ENCODE data around the gene IL18R1. TPM values are rescaled to one million over a fixed set of nuclear protein-coding genes. Genes with fewer than 3 reads are reported as not detected.

The IL18R1 gene
- total and polyA plus RNA-seq, 2 donors (not counting 3 experiments of a cell fraction or from before 2014, with no cell fraction given): 2.9 to 3.6 TPM

- H3K27ac ChIP-seq (ENCODE audit: insufficient read depth, low read depth, low read length): no peak overlapping the region
- no peaks in the 10 kb centered on the region for H4K20me1 ChIP-seq (replicated peaks; ENCODE audit: control insufficient read depth, extremely low read depth, insufficient read depth, low read length)
- H3K4me2 ChIP-seq (ENCODE audit: insufficient read depth, low read length): no peak overlapping the region
- no peak for DNase-seq (ENCODE audit: low read depth, low spot score)
- H3K9me1 ChIP-seq (replicated peaks; ENCODE audit: control insufficient read depth, extremely low read depth, insufficient read depth, low read length): no peaks in the 10 kb centered on the region
- CTCF ChIA-PET: interaction anchor here (1.3 to 1.9 kb wide), 3 partner anchors 135 to 431 kb away, joined by 5 to 6 read pairs (median 5); no protein-coding TSS in a partner anchor
- POLR2A ChIA-PET: no interaction called here
- TF ChIP-seq CTCF (IDR thresholded peaks at IDR 0.05; ENCODE audit: extremely low read depth in 1 of 2, insufficient read depth in 1 of 2, low read depth in 1 of 2, low read length in 2 of 2) (no peak), JUN (IDR thresholded peaks at IDR 0.05; ENCODE audit: borderline replicate concordance, insufficient read depth, insufficient read length, low read depth) (no peak), FOS (IDR thresholded peaks at IDR 0.05; ENCODE audit: borderline replicate concordance, insufficient read depth, low read length) (no peak), MAX (IDR thresholded peaks at IDR 0.05; ENCODE audit: insufficient read depth, insufficient read length) (no peak), MYC (IDR thresholded peaks at IDR 0.05; ENCODE audit: low read depth, low read length) (no peak), POLR2AphosphoS5 (IDR thresholded peaks at IDR 0.05; ENCODE audit: insufficient read depth, low read depth, low read length) (no peak), GATA2 (IDR thresholded peaks at IDR 0.05; ENCODE audit: insufficient read depth, insufficient read length, low read depth, low read length) (no peak), POLR2A (IDR thresholded peaks at IDR 0.05; ENCODE audit: low read depth, low read length) (no peak), EZH2 (IDR thresholded peaks at IDR 0.05; ENCODE audit: borderline replicate concordance, low read depth, low read length, severe bottlenecking) (no peak)
- H3K9me3 ChIP-seq (replicated peaks; ENCODE audit: control insufficient read depth, insufficient read depth, low read length): no peaks in the 10 kb centered on the region
- no peaks in the 10 kb centered on the region for H3K27me3 ChIP-seq (ENCODE audit: control insufficient read depth in 2 of 2, insufficient read depth in 2 of 2, low read length in 2 of 2)
- no peak for FAIRE-seq
- intact Hi-C loops (cut with micrococcal nuclease): no loop called here
- no peak overlapping the region for H3K4me3 ChIP-seq (replicated peaks in 1 of 3; ENCODE audit: insufficient read depth in 1 of 3, low read depth in 1 of 3, low read length in 3 of 3)
- BruUV-seq (replicated peaks): no TSS peak
- no peak overlapping the region for H2AFZ ChIP-seq (ENCODE audit: low read depth, low read length)
- no peaks in the 10 kb centered on the region for H3K36me3 ChIP-seq (ENCODE audit: control insufficient read depth in 2 of 2, extremely low read depth in 1 of 2, insufficient read depth in 2 of 2, low read length in 2 of 2)
- H3K9ac ChIP-seq (replicated peaks; ENCODE audit: extremely low read depth, insufficient read depth, low read length): no peak overlapping the region
- peaks cover 7% of the 10 kb centered on the region for H3K4me1 ChIP-seq (ENCODE audit: control insufficient read depth, extremely low read depth, insufficient read depth, low read length)
- no peaks in the 10 kb centered on the region for H3K79me2 ChIP-seq (ENCODE audit: control insufficient read depth, insufficient read depth, low read length)
- dilution Hi-C loops (cut with MboI; ENCODE audit: extremely low pct_ligation_motif_present, low sequenced_read_pairs): no loop called here
Observed at GRCh38 chr2:102437122-102437521, 81.5 kb downstream of the IL18R1 start.

All from endothelial cell of umbilical vein (primary cell).